Keratinocyte (primary cell): ENCODE measurements around the gene PRSS21. TPM values are rescaled to one million over a fixed set of nuclear protein-coding genes. Genes with fewer than 3 reads are reported as not detected.

Source experiments
- DNase-seq: peaks from one replicate; pipeline ENCODE4 v3.0.0-alpha.2; 2011; ENCODE audit warnings: low read depth, missing footprints, low spot score
- FAIRE-seq: peaks from 2 replicates; lab custom pipeline; 2011; peaks lifted over from hg19 to GRCh38; lab: Jason Lieb, UNC
- H2AFZ ChIP-seq: 2 replicates; pipeline ENCODE4 v1.6.0; 2012; ENCODE audit warnings: low read length, control low read depth, inconsistent platforms; ENCODE audit not compliant: control insufficient read depth
- H3K27ac ChIP-seq: 2 replicates; pipeline ENCODE4 v1.5.1; 2011; ENCODE audit warnings: low read length; ENCODE audit not compliant: control insufficient read depth, insufficient read depth
- H3K27me3 ChIP-seq: 3 replicates; pipeline ENCODE4 v1.6.0; 2011; ENCODE audit warnings: low read length; ENCODE audit not compliant: control insufficient read depth, insufficient read depth; ENCODE audit errors: extremely low read depth
- H3K36me3 ChIP-seq, 2 experiments: 2 replicates in 1 of 2; 3 replicates in 1 of 2; pipeline ENCODE4 v1.5.1; 2011; ENCODE audit warnings: low read length in 2 of 2, mild to moderate bottlenecking in 1 of 2; ENCODE audit not compliant: control insufficient read depth in 2 of 2, insufficient read depth in 2 of 2; ENCODE audit errors: extremely low read depth in 1 of 2
- H3K4me1 ChIP-seq: 3 replicates; pipeline ENCODE4 v1.5.1; 2011; ENCODE audit warnings: low read length; ENCODE audit not compliant: control insufficient read depth, insufficient read depth; ENCODE audit errors: extremely low read depth
- H3K4me2 ChIP-seq: 3 replicates; pipeline ENCODE4 v1.6.0; 2011; ENCODE audit warnings: low read depth, low read length; ENCODE audit not compliant: control insufficient read depth, insufficient read depth; ENCODE audit errors: extremely low read depth
- H3K4me3 ChIP-seq, 3 experiments: fragments of 200-600 bp in 1 of 3; sonication (generic) in 1 of 3; 2 replicates in 2 of 3; 3 replicates in 1 of 3; pipeline ENCODE4 v1.5.1; 2011 to 2016; ENCODE audit warnings: low read length in 3 of 3, mild to moderate bottlenecking in 3 of 3, control low read depth in 2 of 3, inconsistent platforms in 1 of 3, low read depth in 1 of 3, mixed read lengths in 1 of 3, mixed run types in 1 of 3, moderate library complexity in 1 of 3; ENCODE audit not compliant: control insufficient read depth in 2 of 3, insufficient read depth in 2 of 3; ENCODE audit errors: extremely low read depth in 1 of 3
- H3K79me2 ChIP-seq: 2 replicates; pipeline ENCODE4 v1.6.0; 2012; ENCODE audit warnings: low read length; ENCODE audit not compliant: control insufficient read depth, insufficient read depth
- H3K9ac ChIP-seq: 3 replicates; pipeline ENCODE4 v1.6.0; 2011; ENCODE audit warnings: low read length; ENCODE audit not compliant: control insufficient read depth, insufficient read depth; ENCODE audit errors: extremely low read depth
- H3K9me1 ChIP-seq: 3 replicates; pipeline ENCODE4 v1.6.0; 2011; ENCODE audit warnings: low read length; ENCODE audit not compliant: control insufficient read depth, insufficient read depth; ENCODE audit errors: extremely low read depth
- H3K9me3 ChIP-seq: 2 replicates; pipeline ENCODE4 v1.5.1; 2012; ENCODE audit warnings: low read depth, low read length; ENCODE audit not compliant: control insufficient read depth
- H4K20me1 ChIP-seq: 3 replicates; pipeline ENCODE4 v1.6.0; 2011; ENCODE audit warnings: low read length; ENCODE audit not compliant: control insufficient read depth, insufficient read depth; ENCODE audit errors: extremely low read depth
- EZH2 ChIP-seq: IDR thresholded peaks from one replicate; pipeline ENCODE4 v1.6.1; 2012; ENCODE audit warnings: inconsistent platforms, mild to moderate bottlenecking, low read length, moderate library complexity
- dilution Hi-C: fragments of 300-500 bp; cut with MboI; formaldehyde crosslinking; loops from one replicate; pipeline ENCODE4 v1.7.0; 2020; ENCODE audit warnings: low sequenced_read_pairs; ENCODE audit not compliant: extremely low pct_ligation_motif_present
- polyA plus RNA-seq, 5 experiments: library from polyadenylated mRNA; depleted of rRNA in 3 of 5; stranded (reverse) in 3 of 5; stranded (forward) in 1 of 5; unstranded in 1 of 5; fragments of >200 nt; gene quantifications; 1 replicate in 1 of 5; 2 replicates in 3 of 5; 3 replicates in 1 of 5; pipeline versions ENCODE4 v1.2.1 to v1.2.3, GENCODE V29; 2011 to 2012; ENCODE audit warnings: missing spikeins in 2 of 5, low read depth in 1 of 5, low replicate concordance in 1 of 5
- TF ChIP-seq, protein P1 (sequence below), 3 experiments: IDR thresholded peaks in 1 of 3; conservative IDR thresholded peaks in 1 of 3; optimal IDR thresholded peaks in 1 of 3; 2 replicates in 2 of 3; 3 replicates in 1 of 3; pipeline versions ENCODE3 to v1.5.1; 2011; ENCODE audit warnings: low read length in 3 of 3, mild to moderate bottlenecking in 3 of 3, moderate library complexity in 2 of 3, control low read depth in 1 of 3, inconsistent platforms in 1 of 3; ENCODE audit not compliant: insufficient read depth in 2 of 3; ENCODE audit errors: extremely low read depth in 1 of 3

PRSS21 gene
- polyA plus RNA-seq, 1 donor (not counting 4 experiments of a cell fraction or from before 2014, with no cell fraction given): 0.52 TPM

- no peak overlapping the region for H3K9ac ChIP-seq
- H3K4me3 ChIP-seq: no peak overlapping the region
- H3K4me1 ChIP-seq: no peaks in the 10 kb centered on the region
- H3K9me1 ChIP-seq: no peaks in the 10 kb centered on the region
- no peak overlapping the region for H3K4me2 ChIP-seq
- no peak overlapping the region for H3K27ac ChIP-seq
- TF ChIP-seq EZH2: no peak
- TF ChIP-seq, protein P1, sequence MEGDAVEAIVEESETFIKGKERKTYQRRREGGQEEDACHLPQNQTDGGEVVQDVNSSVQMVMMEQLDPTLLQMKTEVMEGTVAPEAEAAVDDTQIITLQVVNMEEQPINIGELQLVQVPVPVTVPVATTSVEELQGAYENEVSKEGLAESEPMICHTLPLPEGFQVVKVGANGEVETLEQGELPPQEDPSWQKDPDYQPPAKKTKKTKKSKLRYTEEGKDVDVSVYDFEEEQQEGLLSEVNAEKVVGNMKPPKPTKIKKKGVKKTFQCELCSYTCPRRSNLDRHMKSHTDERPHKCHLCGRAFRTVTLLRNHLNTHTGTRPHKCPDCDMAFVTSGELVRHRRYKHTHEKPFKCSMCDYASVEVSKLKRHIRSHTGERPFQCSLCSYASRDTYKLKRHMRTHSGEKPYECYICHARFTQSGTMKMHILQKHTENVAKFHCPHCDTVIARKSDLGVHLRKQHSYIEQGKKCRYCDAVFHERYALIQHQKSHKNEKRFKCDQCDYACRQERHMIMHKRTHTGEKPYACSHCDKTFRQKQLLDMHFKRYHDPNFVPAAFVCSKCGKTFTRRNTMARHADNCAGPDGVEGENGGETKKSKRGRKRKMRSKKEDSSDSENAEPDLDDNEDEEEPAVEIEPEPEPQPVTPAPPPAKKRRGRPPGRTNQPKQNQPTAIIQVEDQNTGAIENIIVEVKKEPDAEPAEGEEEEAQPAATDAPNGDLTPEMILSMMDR (optimal IDR thresholded peaks at IDR 0.05 in 1 of 3, IDR thresholded peaks at IDR 0.05 in 1 of 3, conservative IDR thresholded peaks at IDR 0.05 in 1 of 3; ENCODE audit: extremely low read depth in 1 of 3, insufficient read depth in 2 of 3, low read length in 3 of 3): no peak
- H3K79me2 ChIP-seq: no peaks in the 10 kb centered on the region
- H2AFZ ChIP-seq: no peak overlapping the region
- peaks cover 10% of the 10 kb centered on the region for H3K9me3 ChIP-seq
- dilution Hi-C loops: no loop called here
- no peaks in the 10 kb centered on the region for H4K20me1 ChIP-seq
- DNase-seq (no peak), FAIRE-seq (no peak)
- H3K27me3 ChIP-seq: peaks cover 25% of the 10 kb centered on the region
- H3K36me3 ChIP-seq: no peaks in the 10 kb centered on the region
These were observed 10.8 kb upstream of the PRSS21 start for GRCh38 chr16:2806286-2806685.

- Histone ChIP-seq H3K27me3 (peaks cover 35% of the 10 kb centered on the region), H3K36me3 (no peaks in the 10 kb centered on the region), H3K4me2 (no peak overlapping the region), H3K4me1 (peaks cover 6% of the 10 kb centered on the region), H3K4me3 (no peak overlapping the region), H3K9me1 (no peaks in the 10 kb centered on the region), H4K20me1 (no peaks in the 10 kb centered on the region), H3K9ac (no peak overlapping the region), H3K79me2 (no peaks in the 10 kb centered on the region), H3K9me3 (peaks cover 10% of the 10 kb centered on the region), H3K27ac (no peak overlapping the region), H2AFZ (no peak overlapping the region)
- no peak for DNase-seq
- dilution Hi-C loops: no loop called here
- no peak for FAIRE-seq
- TF ChIP-seq EZH2: no peak
- TF ChIP-seq, protein P1 (optimal IDR thresholded peaks at IDR 0.05 in 1 of 3, IDR thresholded peaks at IDR 0.05 in 1 of 3, conservative IDR thresholded peaks at IDR 0.05 in 1 of 3; ENCODE audit: extremely low read depth in 1 of 3, insufficient read depth in 2 of 3, low read length in 3 of 3): no peak
These were observed 8.9 kb upstream of the PRSS21 start for GRCh38 chr16:2808181-2808580.
